ENCODE measurements around the gene MS4A4A.
A peak's percentile ranks its signal among the peaks of the same experiment; 100 is the strongest.

Gene MS4A4A

DNA sequence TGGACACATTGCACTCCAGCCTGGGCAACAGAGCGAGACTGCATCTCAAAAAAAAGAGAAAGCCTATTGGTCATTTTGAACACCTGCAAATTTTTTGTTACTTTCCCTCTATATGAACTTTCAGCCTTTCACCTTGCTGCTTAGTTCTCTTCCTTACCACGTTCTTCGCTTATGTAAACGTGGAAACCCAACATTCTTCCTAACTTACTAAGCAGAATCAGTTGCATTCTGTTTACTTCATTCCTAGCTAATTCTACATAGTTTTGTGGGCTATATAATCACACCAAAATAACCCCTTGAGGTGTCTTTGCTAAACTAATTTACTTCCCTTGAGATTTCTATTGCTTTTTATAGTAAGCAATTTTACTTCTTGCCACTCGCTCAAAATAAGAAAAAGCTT is 23.2 kb downstream of the MS4A4A start:
- DNase-seq (ENCODE audit: low spot score) = no peak

DNA sequence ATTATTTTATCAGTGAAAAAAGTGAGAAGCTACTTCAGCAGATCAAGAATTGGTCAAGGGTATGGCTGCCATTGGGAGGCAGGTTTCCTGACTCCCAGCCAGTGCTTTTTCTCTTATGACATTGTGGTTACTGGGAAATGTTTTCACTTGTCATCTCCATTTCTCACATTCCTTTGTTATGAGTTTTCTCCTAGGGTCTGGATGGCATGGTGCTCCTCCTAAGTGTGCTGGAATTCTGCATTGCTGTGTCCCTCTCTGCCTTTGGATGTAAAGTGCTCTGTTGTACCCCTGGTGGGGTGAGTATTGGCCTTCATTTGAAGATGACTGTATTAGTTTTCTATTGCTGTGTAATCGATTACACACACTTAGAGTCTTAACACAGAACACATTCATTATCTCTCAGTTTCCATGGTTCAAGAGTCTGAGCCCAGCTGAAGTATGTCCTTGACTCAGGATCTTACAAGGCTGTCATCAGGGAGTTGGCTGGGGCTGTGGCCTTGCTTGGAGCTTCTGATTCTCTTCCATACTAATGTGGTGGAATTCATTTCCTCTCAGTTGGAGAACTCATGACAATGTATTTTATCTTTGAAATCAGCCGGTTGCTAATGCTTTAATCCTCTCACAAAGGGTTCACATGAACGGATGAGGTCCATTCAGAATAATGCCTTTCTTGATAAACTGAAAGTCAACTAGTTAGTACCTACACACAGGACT is 25.6 kb downstream of the MS4A4A start:
- no peak for DNase-seq (ENCODE audit: low spot score)

DNA sequence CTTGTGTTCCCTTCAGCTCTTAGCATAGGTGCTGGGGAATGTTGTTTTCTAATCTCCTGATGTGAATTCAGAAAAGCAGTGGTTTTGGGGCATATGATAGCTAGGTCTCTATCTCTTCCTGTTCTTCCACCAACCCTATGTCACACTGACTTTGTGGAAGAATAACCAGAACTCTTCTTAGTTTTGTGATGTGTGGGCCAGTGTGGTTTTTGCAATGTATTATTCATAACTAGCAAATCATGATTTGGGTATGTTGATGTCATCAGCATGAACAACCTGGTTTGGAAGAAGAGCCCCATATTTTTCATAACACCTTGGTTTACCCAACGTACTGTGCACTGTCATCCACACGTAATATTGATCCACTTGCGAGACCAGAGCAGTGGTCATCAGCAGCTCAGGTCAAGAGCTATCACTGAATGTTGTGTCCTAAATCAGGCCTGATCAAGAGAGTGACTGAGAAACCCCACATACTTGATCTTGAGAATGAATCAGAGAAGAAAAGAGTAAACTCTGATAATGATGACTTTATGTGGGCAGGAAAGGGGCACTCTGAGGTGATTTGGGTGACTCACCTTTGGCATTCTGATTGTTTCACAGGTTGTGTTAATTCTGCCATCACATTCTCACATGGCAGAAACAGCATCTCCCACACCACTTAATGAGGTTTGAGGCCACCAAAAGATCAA is 27.2 kb downstream of the MS4A4A start:
- no peak for DNase-seq (ENCODE audit: low spot score)

DNA sequence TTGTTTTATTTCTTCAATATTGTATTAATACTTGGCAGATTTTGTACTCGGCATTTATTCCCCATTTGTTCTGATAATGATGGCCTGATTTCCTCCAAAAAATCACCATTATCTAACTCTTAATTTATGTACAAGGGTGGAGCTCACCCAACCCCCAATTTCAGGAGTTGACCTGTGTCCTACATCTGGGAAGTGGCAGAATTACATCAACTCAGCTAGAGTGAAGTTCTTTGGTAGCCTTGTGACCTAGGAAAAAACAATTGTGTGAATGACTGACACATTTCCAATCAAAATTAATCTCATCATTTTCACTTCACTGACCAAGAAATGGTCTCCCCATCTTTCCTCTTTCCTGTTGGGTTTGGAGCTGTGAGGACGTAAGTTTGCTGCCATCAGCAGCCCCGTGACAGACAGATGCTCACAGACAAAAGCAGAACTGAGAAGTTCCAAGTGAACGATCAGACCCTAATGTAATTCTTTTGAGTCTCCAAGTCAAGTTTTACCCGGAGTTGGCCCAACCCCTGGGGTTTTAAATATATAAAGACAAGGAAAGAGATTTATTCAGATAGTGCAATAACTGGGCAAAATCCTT is 30.0 kb downstream of the MS4A4A start:
- no peak for DNase-seq (ENCODE audit: low spot score)

DNA sequence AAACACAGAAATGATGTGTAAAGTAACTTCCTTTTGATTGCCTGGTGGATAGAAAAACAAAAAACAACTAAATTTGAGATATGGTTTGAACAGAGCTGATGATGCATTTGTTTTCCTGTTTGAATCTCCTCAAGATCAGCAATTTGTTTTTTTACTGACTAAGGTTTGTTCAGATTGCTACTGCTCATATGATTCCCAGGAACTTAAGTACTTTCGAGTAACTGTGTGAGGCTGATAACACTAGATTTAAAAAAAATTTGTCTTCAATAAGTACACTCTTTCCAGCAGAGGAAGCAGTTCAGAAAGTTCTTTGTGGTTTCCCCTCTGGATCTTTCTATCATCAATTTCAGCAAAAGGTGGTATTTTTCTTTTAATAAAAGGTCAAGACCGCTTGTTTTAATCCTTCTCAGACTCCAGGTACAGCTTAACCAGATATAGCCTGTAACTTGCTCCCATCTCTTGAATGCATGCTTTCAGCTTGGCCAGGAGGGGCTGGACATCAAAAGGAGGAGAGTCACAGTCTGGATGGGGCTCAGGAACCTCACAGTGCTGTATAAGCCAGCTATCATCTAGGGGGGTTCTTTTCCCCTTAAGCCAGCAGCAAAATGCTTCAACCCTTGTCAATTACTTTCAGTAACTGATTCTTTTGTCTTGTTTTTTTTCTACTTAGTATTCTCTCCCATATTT is 34.3 kb downstream of the MS4A4A start:
- DNase-seq (ENCODE audit: low spot score) = no peak

DNA sequence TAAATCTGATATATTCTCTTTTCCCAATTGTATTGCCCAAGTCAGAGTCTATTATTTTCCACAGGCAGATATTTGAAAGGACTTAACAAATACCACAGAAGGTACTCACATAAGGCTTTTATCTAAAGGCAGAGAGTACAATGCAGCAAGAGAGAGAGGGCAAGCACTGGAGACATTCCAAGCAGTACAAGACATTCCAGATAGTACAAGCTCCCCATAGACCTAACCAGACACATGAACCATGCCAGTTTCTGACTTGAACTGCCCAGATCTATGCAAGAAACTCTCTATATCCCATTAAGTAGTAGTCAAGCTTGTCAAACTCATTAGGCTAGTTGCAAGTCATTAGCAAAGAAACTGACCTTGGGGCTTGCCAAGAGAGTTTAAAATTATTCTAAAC is 35.4 kb downstream of the MS4A4A start:
- no peak for DNase-seq (ENCODE audit: low spot score)

DNA sequence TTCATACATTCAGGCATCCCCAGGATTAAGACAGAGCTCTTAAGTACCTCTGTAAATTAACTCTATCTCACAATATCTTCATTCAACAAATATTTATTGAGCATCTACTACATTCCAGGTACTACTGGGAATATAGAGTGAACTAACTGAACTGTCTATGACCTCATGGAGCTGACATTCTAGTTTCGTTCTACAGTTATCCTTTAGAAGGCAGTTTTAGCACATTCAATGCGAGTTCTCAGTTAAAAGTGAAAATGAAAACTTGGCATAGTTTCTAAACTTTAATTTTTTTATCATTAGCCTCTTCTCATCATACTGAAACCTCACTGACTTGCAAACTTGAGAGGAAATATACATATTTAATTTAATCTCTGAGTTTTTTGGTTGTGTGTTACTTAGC is 35.9 kb downstream of the MS4A4A start:
- DNase-seq (ENCODE audit: low spot score) = no peak

DNA sequence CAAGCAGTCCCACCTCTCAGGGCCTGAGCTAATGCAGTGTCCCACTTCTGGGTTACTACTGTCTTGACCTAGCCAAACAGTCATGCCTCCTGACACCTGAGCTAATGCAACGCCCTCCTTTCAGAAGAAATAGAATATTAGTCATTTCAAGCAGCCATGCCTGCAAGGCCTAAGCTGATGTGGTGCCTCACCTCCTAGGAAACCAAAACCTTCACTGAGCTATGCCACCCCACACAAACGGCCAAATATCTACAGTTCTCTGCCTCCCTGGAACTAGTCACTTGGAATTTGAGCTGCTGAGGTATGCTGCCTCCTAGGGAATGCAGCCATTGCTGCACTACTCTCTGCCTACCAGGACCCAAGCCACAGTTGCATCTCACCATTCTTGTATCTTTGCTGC is 38.3 kb downstream of the MS4A4A start:
- no peak for DNase-seq (ENCODE audit: low spot score)

DNA sequence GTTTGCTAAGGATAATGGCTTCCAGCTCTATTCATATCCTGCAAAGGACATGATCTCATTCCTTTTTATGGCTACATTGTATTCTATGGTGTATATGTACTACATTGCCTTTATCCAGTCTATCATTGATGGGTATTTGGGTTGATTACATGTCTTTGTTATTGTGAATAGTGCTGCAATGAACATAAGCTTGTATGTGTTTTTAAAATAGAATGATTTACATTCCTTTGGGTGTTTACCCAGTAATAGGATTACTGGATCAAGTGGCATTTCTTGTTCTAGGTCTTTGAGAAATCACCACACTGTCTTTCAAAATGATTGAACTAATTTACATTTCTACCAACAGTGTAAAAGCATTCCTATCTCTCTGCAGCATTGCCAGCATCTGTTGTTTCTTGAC is 40.6 kb downstream of the MS4A4A start:
- DNase-seq (ENCODE audit: low spot score) = no peak

DNA sequence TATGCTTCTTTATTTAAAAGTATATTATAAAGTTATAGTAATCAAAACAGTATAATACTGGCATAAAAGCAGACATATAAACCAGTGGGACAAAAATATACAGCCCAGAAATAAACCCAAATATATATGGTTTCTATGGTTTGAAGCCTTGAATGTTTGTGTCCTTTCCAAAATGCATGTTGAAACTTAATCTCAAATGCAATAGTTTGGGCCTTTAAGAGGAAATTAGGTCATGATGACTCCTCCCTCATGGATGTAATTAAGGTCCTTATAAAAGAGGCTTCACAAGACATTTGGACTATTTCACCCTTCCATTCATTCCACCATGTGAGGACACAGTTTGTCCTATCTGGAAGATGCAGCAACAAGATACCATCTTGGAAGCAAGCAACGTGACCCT is 46.5 kb downstream of the MS4A4A start, which contains the start of gene MS4A6E:
TSS of gene MS4A6E (plus strand) at position 301 of the 400 bp plus-strand sequence. CDS start 7,641 bp downstream, outside the sequence.
- no peak for DNase-seq (ENCODE audit: low spot score)

DNA sequence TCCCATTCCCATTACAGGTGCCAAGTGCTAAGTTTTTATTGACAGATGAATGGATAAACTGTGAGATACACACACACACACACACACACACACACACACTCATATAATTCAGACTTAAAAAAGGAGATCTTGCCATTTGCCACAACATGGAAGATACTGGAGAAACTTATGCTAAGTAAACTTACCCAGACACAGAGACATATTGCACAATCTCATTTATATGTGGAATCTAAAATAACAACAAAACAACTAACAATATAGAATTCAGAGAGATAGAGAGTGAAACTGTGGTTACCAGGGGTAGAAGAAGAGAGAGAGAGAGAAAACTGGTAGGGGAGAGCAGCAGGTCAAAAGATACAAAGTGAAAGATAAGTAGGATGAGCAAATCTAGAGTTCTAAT is 48.0 kb downstream of the MS4A4A start:
- no peak for DNase-seq (ENCODE audit: low spot score)

DNA sequence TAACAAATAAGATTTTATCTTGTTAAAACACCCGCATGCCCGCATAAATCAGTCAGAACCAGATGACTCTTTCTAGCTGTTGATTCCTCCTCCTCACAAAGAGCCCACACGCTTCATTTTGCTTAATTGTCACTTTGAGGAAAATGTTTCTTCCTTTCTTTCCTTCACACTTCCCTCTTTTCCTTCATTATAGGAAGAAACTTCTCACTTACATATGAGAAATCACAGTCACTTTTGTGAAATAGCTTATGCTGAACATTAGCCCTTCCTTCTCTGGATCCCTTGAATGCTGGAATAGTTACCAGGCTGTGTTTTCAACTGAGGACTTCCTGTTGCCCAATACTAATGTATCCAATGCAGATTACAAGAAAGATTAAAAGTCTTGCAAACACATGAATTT is 52.4 kb downstream of the MS4A4A start:
- DNase-seq (ENCODE audit: low spot score) = no peak

DNA sequence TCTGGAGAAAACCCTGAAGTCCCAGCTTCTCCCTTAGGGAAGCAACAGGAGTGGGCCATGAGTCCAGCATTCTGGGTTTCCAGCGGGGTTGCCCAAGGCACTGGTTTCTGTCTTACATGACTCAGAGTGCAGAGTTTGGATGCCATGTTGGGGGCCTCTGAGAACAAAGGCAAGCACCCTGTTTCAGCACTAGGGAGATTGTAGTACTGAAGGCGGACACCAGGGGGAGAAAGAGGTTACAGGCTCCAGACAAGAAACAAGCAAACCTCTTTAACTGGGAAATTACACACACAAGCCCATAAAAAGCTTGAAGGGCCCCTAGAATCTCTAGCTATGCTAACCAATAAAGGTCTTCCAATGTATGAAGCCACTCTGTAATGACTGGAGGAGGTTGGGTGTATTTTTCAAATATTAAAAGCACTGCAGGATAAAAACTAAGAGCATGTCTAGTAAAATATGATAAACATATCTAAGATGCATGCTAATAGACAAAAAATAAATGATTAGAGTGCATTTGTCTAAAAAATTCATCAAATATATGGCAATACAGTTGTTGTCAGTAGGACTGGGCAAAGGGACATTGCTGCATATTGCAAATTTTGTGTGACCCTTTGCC is 53.6 kb downstream of the MS4A4A start:
- peak; percentile 86 for DNase-seq (ENCODE audit: low spot score)

DNA sequence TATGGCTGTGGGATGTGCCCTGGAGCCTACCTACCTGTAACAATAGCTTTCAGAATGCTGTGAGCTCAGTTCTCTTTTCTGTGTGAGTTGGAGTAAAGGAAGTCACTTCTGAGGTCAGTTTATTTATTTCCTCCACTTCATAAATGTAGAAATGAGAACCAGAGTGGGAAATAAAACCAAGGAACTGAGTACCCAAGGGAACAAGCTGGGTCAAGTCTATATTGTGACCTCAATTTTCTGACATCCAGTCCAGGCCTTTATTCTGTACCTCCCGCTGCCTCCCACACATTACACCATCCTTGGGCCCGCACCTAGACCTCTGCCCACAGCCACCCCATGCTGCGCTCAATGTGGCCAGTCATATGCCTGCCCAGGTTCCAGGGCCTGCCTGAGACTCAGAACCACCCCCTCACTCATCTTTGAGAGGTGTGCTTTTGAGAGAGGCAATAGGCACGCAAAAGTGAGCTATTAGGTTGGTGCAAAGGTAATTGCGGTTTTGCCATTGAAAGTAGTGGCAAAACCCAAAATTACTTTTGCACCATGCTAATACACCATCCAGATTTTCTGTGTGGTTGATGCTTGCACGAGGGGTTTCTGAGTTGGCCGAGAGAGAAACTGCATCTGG is 56.4 kb downstream of the MS4A4A start:
- no peak for DNase-seq (ENCODE audit: low spot score)

DNA sequence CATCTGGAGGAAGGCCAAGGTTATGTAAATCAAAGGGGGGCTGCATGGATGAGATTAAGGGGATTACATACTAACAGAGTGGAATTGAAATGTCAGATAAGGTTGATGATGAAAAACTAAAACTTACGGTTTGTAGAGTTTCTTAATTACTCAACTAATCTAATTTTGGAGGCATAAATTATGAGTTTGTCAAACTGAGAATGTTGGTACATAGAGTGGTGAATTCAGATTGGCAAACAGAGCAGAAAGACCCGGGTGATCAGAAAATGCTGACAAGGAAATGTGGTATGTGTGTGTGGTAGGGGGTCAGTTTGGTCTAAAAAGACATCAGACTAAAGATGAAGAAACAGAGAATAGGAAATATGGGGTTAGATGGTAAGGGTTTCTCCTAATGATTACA is 57.6 kb downstream of the MS4A4A start:
- no peak for DNase-seq (ENCODE audit: low spot score)

DNA sequence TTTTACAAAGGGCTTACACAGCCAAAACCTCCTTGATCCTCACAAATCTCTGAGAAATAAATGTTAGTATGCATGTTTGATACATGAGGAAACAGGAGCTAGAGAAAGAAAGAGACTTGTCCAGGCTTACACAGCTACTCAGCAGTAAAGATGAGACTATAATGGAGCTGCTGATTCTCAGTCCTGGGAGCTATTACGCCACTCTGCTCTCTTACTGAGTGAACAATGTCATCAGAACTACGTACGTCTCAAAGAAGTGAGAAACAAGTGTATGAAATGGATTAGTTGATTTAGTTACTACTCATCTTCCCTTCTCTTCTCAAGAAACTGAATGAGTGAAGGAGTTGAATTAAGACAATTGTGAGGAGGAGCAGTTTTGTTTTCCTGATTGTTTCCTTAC is 58.9 kb downstream of the MS4A4A start:
- no peak for DNase-seq (ENCODE audit: low spot score)

DNA sequence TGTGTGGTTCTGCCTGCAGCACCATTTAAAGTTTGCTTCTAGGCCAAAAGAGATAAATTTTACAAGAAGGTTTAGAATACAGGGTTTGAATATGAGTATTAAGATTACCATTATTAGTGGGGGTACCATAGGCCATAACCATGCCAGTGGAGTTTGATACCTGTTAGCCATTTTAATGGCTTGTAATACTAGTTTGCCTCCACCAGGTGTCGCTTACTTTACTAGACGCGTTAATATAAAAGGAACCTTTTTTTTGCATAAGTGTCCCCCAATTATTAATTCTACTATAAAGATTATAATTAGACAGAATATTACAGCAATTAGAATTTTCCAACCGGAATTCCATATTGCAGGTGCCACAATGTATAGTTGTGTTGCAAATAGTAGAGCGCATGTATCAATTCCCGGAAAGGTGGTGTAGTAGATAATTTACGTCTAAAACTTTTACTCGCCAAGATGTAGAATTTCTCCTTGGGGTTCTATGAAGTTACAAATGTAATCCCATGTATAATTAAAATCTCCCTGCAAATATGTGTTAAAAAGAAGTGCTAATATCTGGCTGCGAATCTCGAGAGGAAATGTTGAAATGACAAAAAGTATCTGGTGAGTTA is 62.7 kb downstream of the MS4A4A start:
- DNase-seq (ENCODE audit: low spot score) = peak; percentile 21

DNA sequence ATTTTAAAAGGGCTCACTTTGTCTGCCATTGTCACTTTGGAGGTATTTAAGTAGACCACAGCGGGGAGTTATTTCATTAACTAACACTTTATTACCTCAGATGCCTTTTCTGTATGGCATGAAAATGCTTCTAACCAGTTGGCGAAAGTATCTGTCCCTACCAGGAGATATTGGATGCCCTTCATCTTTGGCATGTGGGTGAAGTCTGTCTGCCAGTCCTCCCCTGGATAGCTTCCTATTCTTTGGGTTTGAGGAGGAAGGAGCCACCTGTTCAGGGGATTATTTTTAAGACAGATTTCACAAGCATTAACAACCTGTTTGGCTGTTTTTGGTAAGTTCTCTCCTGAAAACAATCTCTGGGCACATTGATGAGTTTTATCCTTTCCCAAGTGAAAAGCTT is 63.7 kb downstream of the MS4A4A start:
- no peak for DNase-seq (ENCODE audit: low spot score)

DNA sequence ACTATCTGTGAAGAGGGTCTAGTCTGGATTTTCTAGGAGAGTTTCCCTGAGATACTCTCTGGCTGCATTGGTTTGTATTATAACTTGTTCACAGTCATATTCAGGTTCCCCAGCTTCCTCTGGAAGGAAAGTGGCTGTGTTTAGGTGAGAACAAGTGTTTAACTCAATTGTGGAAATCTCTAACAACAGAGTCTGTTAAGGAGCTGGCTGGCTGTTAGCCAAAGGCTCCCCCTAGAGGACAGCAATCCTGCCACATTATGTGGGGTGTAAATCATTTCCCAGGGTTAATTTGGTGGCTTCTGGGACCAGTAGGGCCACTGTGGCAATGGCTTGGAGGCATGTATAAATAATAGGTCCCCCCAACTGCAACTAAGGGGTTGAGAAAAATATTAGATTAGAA is 65.0 kb downstream of the MS4A4A start:
- peak; percentile 17 for DNase-seq (ENCODE audit: low spot score)

DNA sequence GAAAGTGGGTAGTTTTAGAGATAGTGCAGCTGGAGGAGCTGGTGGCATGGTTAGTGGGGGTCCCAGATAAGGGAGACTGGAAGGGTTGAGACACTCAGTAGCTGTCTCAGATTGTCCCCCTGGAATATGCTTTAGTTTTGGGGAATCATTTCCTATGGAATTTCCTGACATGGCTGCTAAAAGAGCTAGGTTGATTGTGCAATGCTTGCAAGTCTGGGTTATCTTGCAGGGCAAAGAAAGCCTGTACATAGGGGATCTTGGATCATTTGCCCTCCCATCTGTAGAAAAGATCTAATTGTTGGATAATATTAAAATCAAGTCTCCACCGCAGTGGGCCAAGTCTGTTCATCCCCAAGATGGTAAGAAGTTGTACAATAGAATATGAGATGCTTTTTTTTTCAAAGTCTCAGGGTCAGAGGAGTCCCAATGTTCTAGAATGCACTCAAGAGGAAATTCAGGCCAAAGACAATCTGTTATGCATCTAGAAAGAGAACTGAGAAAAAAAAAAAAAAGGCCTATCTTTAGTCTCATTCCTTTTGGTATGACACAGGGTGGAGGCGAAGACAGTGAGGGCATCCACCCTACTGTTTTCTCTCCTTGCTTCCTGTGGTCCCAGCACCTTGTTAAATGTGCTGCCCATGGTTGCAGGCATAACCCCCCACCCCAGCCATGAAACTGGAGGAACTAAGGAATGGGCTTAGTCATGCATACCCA is 66.8 kb downstream of the MS4A4A start:
- DNase-seq (ENCODE audit: low spot score) = no peak

DNA sequence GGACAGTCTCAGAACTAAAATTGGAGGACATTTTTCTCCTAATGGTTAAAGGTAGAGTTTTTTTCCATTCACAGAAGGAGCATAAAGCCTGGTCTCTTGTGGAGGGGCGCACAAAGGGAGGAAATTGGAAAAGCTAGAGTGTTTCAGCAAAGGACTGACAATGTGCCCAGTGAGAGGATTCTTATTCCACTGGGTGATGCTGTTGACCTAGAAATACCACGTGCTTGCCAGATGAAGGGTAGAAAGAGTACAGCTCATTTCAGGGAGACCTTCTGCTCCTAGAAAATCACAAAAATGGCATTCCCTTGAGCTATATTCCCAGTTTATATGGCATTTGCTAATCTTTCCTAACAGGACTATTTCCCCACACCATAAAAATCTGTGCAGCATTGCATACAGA is 67.7 kb downstream of the MS4A4A start:
- DNase-seq (ENCODE audit: low spot score) = no peak

Measured in iPS-NIHi11 (cell line).